GM18520 (cell line): Measurements from ENCODE around the gene TSHR.
"Not testable (repeated sequence)": the region's sequence is repeated elsewhere in the genome, so short reads cannot be mapped to it uniquely, and the experiment has no call there.

Experiments used
- ATAC-seq: cut with Tn5 transposase; IDR thresholded peaks from one replicate; pipeline ENCODE4 v1.9.1; 2021; ENCODE audit not compliant: unreplicated experiment

The TSHR gene

GRCh38 chr14:80992580-80992979 is 37.2 kb downstream of the TSHR start:
- no peak for ATAC-seq

- peak; percentile 80 for ATAC-seq
Observed at GRCh38 chr14:80996049-80996901, 40.9 kb downstream of the TSHR start.

GRCh38 chr14:81001447-81001846 is 46.0 kb downstream of the TSHR start:
- no peak for ATAC-seq

- no peak for ATAC-seq
Observed at GRCh38 chr14:81004575-81004974, 49.2 kb downstream of the TSHR start.

- no peak for ATAC-seq
Observed at GRCh38 chr14:81005540-81006228, 50.3 kb downstream of the TSHR start.

GRCh38 chr14:81006266-81006665 is 50.8 kb downstream of the TSHR start:
- ATAC-seq = no peak

- ATAC-seq = no peak
Observed at GRCh38 chr14:81007131-81007530, 51.7 kb downstream of the TSHR start.

- ATAC-seq = no peak
Observed at GRCh38 chr14:81009346-81009745, 53.9 kb downstream of the TSHR start.

DNA sequence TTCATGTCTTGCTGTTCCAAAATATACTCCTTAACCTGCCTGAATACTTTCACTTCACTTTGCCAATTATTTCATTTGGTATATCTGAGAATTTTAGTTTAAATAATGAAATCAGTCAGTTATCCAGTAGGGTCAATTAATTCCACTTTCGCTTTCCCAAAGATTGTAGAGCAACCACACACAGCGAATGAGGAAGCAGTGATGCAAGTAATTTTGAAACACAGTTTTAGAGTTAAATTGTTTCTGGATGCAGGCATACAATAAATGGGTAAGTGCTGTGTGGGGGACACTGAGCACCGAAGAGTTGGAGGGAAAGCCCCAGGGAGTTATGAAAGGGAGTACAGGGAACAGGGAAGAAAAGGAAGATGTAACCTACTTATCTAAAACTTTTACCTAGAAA is 62.8 kb downstream of the TSHR start:
- no peak for ATAC-seq

DNA sequence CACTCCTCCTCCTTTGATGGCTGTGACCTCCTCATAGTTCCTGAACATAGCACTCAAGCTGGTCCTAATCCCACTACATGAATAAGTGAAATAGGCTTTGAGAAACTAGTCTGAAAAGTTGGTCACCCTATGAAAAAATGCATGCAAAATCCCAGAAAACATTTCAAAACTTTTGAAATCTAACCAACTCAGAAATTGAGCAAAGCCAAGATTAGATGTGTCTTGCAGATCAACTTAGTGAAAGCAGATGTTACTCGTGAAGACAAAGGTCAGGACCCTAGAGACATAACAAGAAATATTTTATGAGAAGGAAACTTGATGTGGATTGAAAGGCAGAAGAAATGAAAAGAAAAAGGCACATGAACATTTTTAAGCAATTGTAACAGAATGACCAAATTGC is 63.3 kb downstream of the TSHR start:
- no peak for ATAC-seq

GRCh38 chr14:81019113-81019512 is 63.7 kb downstream of the TSHR start:
- not testable (repeated sequence) for ATAC-seq

DNA sequence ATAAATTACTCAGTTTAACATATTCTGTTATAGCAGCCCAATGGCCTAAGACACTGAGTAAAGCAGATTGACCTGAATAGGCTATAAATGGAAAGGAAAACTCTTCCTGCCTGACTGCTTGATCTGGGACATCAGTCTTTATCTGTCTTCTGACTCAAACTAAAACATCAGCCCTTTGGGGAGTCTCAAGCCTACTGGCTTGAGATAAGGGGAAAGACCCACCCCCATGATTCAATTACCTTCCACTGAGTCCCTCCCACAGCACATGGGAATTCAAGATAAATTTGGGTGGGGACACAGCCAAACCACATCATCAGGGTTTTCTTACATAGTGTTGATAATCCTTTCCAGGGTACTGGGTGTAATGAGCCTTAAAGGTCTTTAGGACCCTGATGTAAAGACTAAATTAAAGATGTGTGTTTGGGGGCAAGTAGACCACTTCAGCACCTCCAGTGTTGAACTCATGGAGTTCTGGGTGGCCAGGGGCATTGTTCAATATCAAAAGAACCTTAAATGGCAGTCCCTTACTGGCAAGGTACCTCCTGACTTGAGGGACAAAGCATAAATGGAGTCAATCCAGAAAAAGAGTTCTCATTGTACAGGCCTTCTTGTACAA is 67.8 kb downstream of the TSHR start:
- no peak for ATAC-seq

DNA sequence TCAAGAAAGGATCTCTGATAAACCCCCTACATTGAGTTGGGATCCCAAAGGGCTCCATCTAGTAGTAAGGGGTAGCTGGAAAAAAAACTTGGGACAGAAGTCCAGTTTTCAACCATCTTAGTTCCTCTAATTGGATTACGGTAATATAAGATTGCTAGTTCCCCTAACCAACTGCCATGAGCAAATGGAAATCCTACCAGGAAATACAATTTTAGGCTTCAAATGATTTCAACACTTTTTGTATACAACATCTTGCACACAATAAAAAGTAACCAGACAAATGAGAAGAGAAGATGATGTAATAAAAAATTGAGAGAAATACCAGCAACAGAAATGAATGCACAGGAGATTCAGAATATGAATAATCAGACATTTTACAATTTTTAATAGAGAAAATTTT is 73.0 kb downstream of the TSHR start:
- ATAC-seq = no peak

DNA sequence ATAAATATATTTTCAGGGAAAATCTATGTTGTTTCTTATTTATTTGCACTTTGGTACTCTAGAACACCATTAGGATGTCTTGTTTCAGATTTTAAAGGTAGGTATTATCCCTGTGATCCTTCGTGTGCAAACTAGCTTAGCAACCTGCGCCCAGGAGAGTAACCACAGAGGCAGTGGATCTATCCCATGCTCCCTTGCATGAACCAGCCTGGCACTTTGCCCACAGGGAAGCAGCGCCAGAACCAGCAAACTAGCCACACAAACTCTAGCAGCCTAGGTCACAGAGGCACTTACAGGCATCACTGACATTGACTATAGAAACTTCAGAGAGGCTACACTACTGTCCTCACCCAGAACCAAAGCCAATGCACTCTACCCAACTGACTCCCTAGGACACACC is 76.1 kb downstream of the TSHR start:
- ATAC-seq = no peak

DNA sequence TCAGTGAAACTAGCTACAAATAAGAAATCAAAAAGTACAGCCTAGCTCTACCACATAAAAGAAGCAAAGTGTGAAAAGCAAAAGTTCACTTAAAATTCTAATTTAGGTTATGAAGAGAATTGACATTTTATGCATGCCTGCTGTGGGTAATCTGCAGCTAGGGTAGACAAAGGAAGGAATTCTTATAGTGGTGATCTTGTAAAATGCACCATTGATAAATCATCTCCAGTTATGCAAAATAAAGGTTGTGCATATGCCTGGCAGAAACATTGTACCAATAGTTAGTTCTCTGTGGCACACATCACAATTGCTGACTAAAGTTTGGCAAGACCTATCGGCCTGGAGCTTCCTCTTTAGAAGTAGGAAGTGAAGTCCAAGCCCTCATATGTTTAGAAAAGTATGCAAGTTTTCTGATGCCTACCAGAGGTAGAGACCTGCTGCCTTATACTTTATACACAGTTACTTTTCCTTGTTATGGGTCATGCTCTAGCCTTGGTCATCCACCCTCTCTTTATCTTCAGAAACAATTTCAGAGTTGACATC is 78.3 kb downstream of the TSHR start:
- no peak for ATAC-seq

DNA sequence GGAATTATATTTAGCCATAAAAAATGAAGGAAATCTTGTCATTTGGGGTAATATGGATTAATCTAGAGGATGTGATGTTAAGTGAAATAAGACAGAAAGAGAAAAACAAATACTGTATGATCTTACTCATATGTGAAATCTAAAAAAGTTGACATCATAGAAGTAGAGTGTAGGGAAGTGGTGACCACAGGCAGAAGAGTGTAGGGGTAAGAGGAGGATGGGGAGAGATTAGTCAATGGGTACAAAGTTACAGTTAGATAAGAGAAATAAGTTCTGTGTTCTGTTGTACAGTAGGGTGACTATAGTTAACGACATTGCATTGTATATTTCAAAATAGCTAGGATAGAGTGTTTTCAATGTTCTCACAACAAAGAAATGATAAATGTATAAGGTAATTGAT is 87.0 kb downstream of the TSHR start:
- no peak for ATAC-seq

- ATAC-seq = no peak
Observed at GRCh38 chr14:81051547-81051946, 96.1 kb downstream of the TSHR start.

GRCh38 chr14:81054057-81054456 is 98.6 kb downstream of the TSHR start:
- not testable (repeated sequence) for ATAC-seq

GRCh38 chr14:81055971-81056370 is 100.5 kb downstream of the TSHR start:
- ATAC-seq = no peak

DNA sequence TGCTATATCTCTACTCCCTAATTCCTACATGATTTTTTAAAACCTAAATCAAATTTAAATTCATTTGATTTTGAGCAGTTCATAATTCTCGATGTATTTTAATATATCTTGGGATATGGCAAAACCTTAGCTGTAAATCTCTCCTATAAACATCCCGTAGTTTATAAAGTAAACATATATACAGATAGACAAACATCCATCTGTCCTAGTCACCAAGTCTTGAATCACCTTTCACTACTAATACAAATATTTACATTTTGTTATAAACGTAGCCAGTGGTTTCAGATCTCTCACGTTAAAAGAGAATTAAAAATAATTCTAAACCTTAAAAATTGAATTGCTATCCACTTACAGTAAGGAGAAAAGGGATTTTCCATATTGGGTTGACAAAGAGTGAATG is 107.0 kb downstream of the TSHR start:
- ATAC-seq = no peak

- ATAC-seq = peak; percentile 84
Observed at GRCh38 chr14:81062816-81063215, 107.4 kb downstream of the TSHR start.

DNA sequence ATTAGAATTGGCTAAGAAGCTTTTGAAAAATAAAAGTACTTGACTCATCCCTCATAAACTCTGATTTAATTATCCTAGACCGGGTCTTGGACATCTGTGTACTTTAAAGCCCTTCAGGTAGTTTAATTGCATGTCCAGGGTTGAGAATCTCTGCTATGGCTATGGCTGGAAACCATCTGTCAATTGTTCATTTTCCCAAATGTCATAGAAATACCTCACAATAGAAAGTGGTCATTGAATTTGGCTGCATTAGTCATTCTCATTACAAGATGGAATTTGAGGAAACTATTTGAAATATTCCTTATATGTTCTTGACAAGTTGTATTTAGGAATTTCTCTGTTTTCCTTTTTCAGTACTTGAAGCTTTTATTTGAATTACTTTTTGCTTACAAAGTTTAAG is 111.3 kb downstream of the TSHR start:
- ATAC-seq = no peak
